ENCODE data around the gene SDC3.
"Not testable (repeated sequence)": the region's sequence is repeated elsewhere in the genome, so short reads cannot be mapped to it uniquely, and the experiment has no call there.

SDC3 gene

GRCh38 chr1:30947212-30947611, 38.7 kb upstream of the SDC3 start:
- Histone ChIP-seq H3K9me3 (ENCODE audit: control insufficient read depth in 2 of 2, low read length in 2 of 2) (no peaks in the 10 kb centered on the region), H3K36me3 (ENCODE audit: control insufficient read depth in 2 of 2, insufficient read depth in 2 of 2, low read length in 2 of 2) (peaks cover 29 to 48% of the 10 kb centered on the region in 2 donors), H3K27me3 (ENCODE audit: control insufficient read depth in 1 of 2, insufficient read depth in 2 of 2, low read length in 2 of 2) (no peaks in the 10 kb centered on the region)

GRCh38 chr1:30942326-30942963, 33.9 kb upstream of the SDC3 start:
- no peaks in the 10 kb centered on the region for H3K4me1 ChIP-seq (ENCODE audit: control insufficient read depth, insufficient read depth, low read length)
- peaks cover 32 to 44% of the 10 kb centered on the region in 2 donors for H3K36me3 ChIP-seq (ENCODE audit: control insufficient read depth in 2 of 2, insufficient read depth in 2 of 2, low read length in 2 of 2)
- H3K27ac ChIP-seq (ENCODE audit: low read length) = no peak overlapping the region
- H3K4me3 ChIP-seq (ENCODE audit: low read length in 2 of 2) = no peak overlapping the region
- no peaks in the 10 kb centered on the region for H3K9me3 ChIP-seq (ENCODE audit: control insufficient read depth in 2 of 2, low read length in 2 of 2)
- H3K9ac ChIP-seq (ENCODE audit: low read length in 2 of 2) = no peak overlapping the region
- H3K27me3 ChIP-seq (ENCODE audit: control insufficient read depth in 1 of 2, insufficient read depth in 2 of 2, low read length in 2 of 2) = no peaks in the 10 kb centered on the region

More at GRCh38 chr1:30947212-30947611, 38.7 kb upstream of the SDC3 start:
- Histone ChIP-seq H3K9ac (ENCODE audit: low read length in 2 of 2) (no peak overlapping the region), H3K4me3 (ENCODE audit: low read length in 2 of 2) (no peak overlapping the region), H3K4me1 (ENCODE audit: control insufficient read depth, insufficient read depth, low read length) (no peaks in the 10 kb centered on the region), H3K27ac (ENCODE audit: low read length) (no peak overlapping the region)

DNA sequence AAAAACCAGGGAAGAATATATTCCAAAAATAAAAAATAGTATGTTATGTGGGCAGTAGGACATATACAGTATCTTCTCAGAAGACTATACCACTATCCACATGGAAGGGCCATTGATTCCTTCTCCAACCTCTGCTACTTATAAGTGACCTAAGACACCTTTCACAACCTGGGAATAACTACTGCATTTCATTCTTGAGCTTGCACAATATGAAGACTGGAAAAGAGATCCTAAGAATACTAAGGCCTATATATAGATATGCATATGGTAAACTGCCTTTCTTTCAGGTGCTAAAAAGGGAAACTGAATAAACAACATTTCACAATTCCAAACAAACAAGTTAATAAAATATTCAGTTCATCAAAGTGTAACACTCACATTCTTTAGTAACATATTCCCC, 32.0 kb upstream of the SDC3 start:
- H3K4me1 ChIP-seq (ENCODE audit: control insufficient read depth, insufficient read depth, low read length) = no peaks in the 10 kb centered on the region
- no peak overlapping the region for H3K9ac ChIP-seq (ENCODE audit: low read length in 2 of 2)
- no peak overlapping the region for H3K4me3 ChIP-seq (ENCODE audit: low read length in 2 of 2)
- H3K27me3 ChIP-seq (ENCODE audit: control insufficient read depth in 1 of 2, insufficient read depth in 2 of 2, low read length in 2 of 2) = no peaks in the 10 kb centered on the region
- H3K27ac ChIP-seq (ENCODE audit: low read length) = no peak overlapping the region
- no peaks in the 10 kb centered on the region for H3K9me3 ChIP-seq (ENCODE audit: control insufficient read depth in 2 of 2, low read length in 2 of 2)
- H3K36me3 ChIP-seq (ENCODE audit: control insufficient read depth in 2 of 2, insufficient read depth in 2 of 2, low read length in 2 of 2) = peaks cover 41 to 48% of the 10 kb centered on the region in 2 donors

- H3K36me3 ChIP-seq (ENCODE audit: control insufficient read depth in 2 of 2, insufficient read depth in 2 of 2, low read length in 2 of 2) = peaks cover 53 to 54% of the 10 kb centered on the region in 2 donors
- no peaks in the 10 kb centered on the region for H3K9me3 ChIP-seq (ENCODE audit: control insufficient read depth in 2 of 2, low read length in 2 of 2)
- no peak overlapping the region for H3K27ac ChIP-seq (ENCODE audit: low read length)
- no peaks in the 10 kb centered on the region for H3K27me3 ChIP-seq (ENCODE audit: control insufficient read depth in 1 of 2, insufficient read depth in 2 of 2, low read length in 2 of 2)
- peaks cover 2% of the 10 kb centered on the region for H3K4me1 ChIP-seq (ENCODE audit: control insufficient read depth, insufficient read depth, low read length)
- H3K9ac ChIP-seq (ENCODE audit: low read length in 2 of 2) = peak overlapping the region in 1 of 2 donors; percentile 36
- H3K4me3 ChIP-seq (ENCODE audit: low read length in 2 of 2) = no peak overlapping the region
These were observed 28.1 kb upstream of the SDC3 start for GRCh38 chr1:30936541-30937171.

- not testable (repeated sequence) for H3K9me3 ChIP-seq (ENCODE audit: control insufficient read depth in 2 of 2, low read length in 2 of 2); H3K27me3 ChIP-seq (ENCODE audit: control insufficient read depth in 1 of 2, insufficient read depth in 2 of 2, low read length in 2 of 2); H3K27ac ChIP-seq (ENCODE audit: low read length); H3K4me3 ChIP-seq (ENCODE audit: low read length in 2 of 2); H3K9ac ChIP-seq (ENCODE audit: low read length in 2 of 2); H3K4me1 ChIP-seq (ENCODE audit: control insufficient read depth, insufficient read depth, low read length)
- H3K36me3 ChIP-seq (ENCODE audit: control insufficient read depth in 2 of 2, insufficient read depth in 2 of 2, low read length in 2 of 2) = peaks cover 45 to 49% of the 10 kb centered on the region in 2 donors
These were observed 27.2 kb upstream of the SDC3 start for GRCh38 chr1:30935758-30936157.

- no peak overlapping the region for H3K4me3 ChIP-seq (ENCODE audit: low read length in 2 of 2)
- H3K36me3 ChIP-seq (ENCODE audit: control insufficient read depth in 2 of 2, insufficient read depth in 2 of 2, low read length in 2 of 2) = peaks cover 36 to 41% of the 10 kb centered on the region in 2 donors
- no peaks in the 10 kb centered on the region for H3K9me3 ChIP-seq (ENCODE audit: control insufficient read depth in 2 of 2, low read length in 2 of 2)
- no peaks in the 10 kb centered on the region for H3K27me3 ChIP-seq (ENCODE audit: control insufficient read depth in 1 of 2, insufficient read depth in 2 of 2, low read length in 2 of 2)
- H3K4me1 ChIP-seq (ENCODE audit: control insufficient read depth, insufficient read depth, low read length) = peaks cover 2% of the 10 kb centered on the region
- H3K27ac ChIP-seq (ENCODE audit: low read length) = no peak overlapping the region
- H3K9ac ChIP-seq (ENCODE audit: low read length in 2 of 2) = no peak overlapping the region
These were observed 26.1 kb upstream of the SDC3 start for GRCh38 chr1:30934613-30935012.

DNA sequence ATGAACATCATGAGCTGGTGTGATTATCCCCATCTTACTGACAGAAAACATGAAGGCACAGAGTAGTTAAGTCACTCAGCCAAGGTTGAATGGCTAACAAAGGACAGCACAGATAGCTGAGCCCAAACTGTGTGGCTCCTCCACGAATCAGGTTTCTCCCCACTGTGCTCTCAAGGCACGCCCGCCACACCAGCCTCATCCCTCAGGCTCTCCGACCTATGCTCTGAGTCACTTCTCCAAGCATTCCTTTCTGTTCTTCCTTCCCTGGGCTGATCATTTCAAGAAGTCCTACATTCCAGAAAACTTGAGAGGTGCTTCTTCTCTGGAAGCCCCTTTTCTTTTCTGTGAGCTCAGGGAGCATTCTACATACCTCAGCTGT, 25.3 kb upstream of the SDC3 start:
- Histone ChIP-seq H3K27me3 (ENCODE audit: control insufficient read depth in 1 of 2, insufficient read depth in 2 of 2, low read length in 2 of 2) (no peaks in the 10 kb centered on the region), H3K9ac (ENCODE audit: low read length in 2 of 2) (no peak overlapping the region), H3K9me3 (ENCODE audit: control insufficient read depth in 2 of 2, low read length in 2 of 2) (no peaks in the 10 kb centered on the region), H3K4me3 (ENCODE audit: low read length in 2 of 2) (no peak overlapping the region), H3K27ac (ENCODE audit: low read length) (no peak overlapping the region), H3K36me3 (ENCODE audit: control insufficient read depth in 2 of 2, insufficient read depth in 2 of 2, low read length in 2 of 2) (peaks cover 36 to 38% of the 10 kb centered on the region in 2 donors), H3K4me1 (ENCODE audit: control insufficient read depth, insufficient read depth, low read length) (peaks cover 2% of the 10 kb centered on the region)

GRCh38 chr1:30930631-30931173, 22.1 kb upstream of the SDC3 start:
- Histone ChIP-seq H3K4me1 (ENCODE audit: control insufficient read depth, insufficient read depth, low read length) (peaks cover 2% of the 10 kb centered on the region), H3K36me3 (ENCODE audit: control insufficient read depth in 2 of 2, insufficient read depth in 2 of 2, low read length in 2 of 2) (peaks cover 22 to 24% of the 10 kb centered on the region in 2 donors), H3K9me3 (ENCODE audit: control insufficient read depth in 2 of 2, low read length in 2 of 2) (no peaks in the 10 kb centered on the region), H3K4me3 (ENCODE audit: low read length in 2 of 2) (no peak overlapping the region), H3K27me3 (ENCODE audit: control insufficient read depth in 1 of 2, insufficient read depth in 2 of 2, low read length in 2 of 2) (no peaks in the 10 kb centered on the region), H3K9ac (ENCODE audit: low read length in 2 of 2) (no peak overlapping the region), H3K27ac (ENCODE audit: low read length) (peak overlapping the region; percentile 18)

DNA sequence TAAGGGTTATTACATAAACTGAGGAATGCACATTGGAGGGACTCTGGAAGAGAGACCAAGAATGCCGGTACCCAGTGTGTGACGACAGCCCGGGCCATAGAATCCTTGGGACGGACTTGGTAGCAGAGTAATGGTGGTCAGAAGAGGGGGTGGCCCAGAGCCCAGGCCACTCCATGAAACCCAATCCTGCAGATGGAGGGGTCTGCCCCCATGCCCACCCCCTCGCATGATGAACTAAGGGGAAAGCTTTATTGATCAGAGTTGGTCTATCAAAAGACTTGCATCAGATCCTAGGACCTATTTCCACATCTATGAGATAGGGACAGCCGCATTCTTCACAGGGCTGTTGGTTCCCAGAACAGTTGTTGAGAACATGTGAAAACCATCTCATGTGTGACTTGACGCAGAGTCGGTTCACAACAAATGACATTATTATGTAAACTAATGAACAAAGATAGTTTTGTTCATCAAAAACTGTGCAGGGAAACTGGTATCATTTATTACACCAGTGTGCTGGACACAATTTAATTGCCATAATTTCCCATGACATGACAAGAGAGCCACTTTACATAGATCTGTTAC, 21.5 kb upstream of the SDC3 start:
- H3K9me3 ChIP-seq (ENCODE audit: control insufficient read depth in 2 of 2, low read length in 2 of 2) = no peaks in the 10 kb centered on the region
- H3K4me3 ChIP-seq (ENCODE audit: low read length in 2 of 2) = no peak overlapping the region
- H3K9ac ChIP-seq (ENCODE audit: low read length in 2 of 2) = no peak overlapping the region
- peaks cover 17 to 19% of the 10 kb centered on the region in 2 donors for H3K36me3 ChIP-seq (ENCODE audit: control insufficient read depth in 2 of 2, insufficient read depth in 2 of 2, low read length in 2 of 2)
- H3K27ac ChIP-seq (ENCODE audit: low read length) = no peak overlapping the region
- no peaks in the 10 kb centered on the region for H3K27me3 ChIP-seq (ENCODE audit: control insufficient read depth in 1 of 2, insufficient read depth in 2 of 2, low read length in 2 of 2)
- H3K4me1 ChIP-seq (ENCODE audit: control insufficient read depth, insufficient read depth, low read length) = peaks cover 2% of the 10 kb centered on the region

GRCh38 chr1:30929135-30929889, 20.8 kb upstream of the SDC3 start:
- Histone ChIP-seq H3K9ac (ENCODE audit: low read length in 2 of 2) (peak overlapping the region in 1 of 2 donors; percentile 36), H3K27me3 (ENCODE audit: control insufficient read depth in 1 of 2, insufficient read depth in 2 of 2, low read length in 2 of 2) (no peaks in the 10 kb centered on the region), H3K36me3 (ENCODE audit: control insufficient read depth in 2 of 2, insufficient read depth in 2 of 2, low read length in 2 of 2) (peaks cover 10 to 12% of the 10 kb centered on the region in 2 donors), H3K27ac (ENCODE audit: low read length) (no peak overlapping the region), H3K4me3 (ENCODE audit: low read length in 2 of 2) (no peak overlapping the region), H3K9me3 (ENCODE audit: control insufficient read depth in 2 of 2, low read length in 2 of 2) (no peaks in the 10 kb centered on the region), H3K4me1 (ENCODE audit: control insufficient read depth, insufficient read depth, low read length) (peaks cover 2% of the 10 kb centered on the region)

Measured in stomach smooth muscle (tissue), 2 donors.